K562 (cell line): ENCODE measurements around the gene FAM174B. TPM values are rescaled to one million over a fixed set of nuclear protein-coding genes. Genes with fewer than 3 reads are reported as not detected.

Experiments used
- CBFA2T3 ChIP-seq: fragments of 450-650 bp; IDR thresholded peaks from 2 replicates; pipeline ENCODE4 v1.6.1; 2017
- EGR1 ChIP-seq: fragments of 450-650 bp; conservative IDR thresholded peaks from 2 replicates; pipeline ENCODE4 v1.6.1; 2017; ENCODE audit warnings: mild to moderate bottlenecking
- EWSR1 ChIP-seq: fragments of 450-650 bp; IDR thresholded peaks from 2 replicates; pipeline ENCODE4 v1.6.1; 2018; ENCODE audit warnings: borderline replicate concordance, mild to moderate bottlenecking, low read depth, moderate library complexity; ENCODE audit not compliant: partially characterized antibody
- KDM1A ChIP-seq, 2 experiments: fragments of 450-650 bp; IDR thresholded peaks; 2 replicates each; pipeline ENCODE4 v1.6.1; 2016; ENCODE audit warnings: mild to moderate bottlenecking in 2 of 2
- SMAD3 ChIP-seq: fragments of 450-650 bp; formaldehyde crosslinking; conservative IDR thresholded peaks from 2 replicates; pipeline ENCODE4 v1.4.0; 2020; ENCODE audit warnings: mild to moderate bottlenecking
- WHSC1 ChIP-seq: IDR thresholded peaks from one replicate; pipeline ENCODE4 v1.6.1; 2012; ENCODE audit warnings: low read length, control low read depth, inconsistent platforms
- ZNF134 ChIP-seq: fragments of 250-450 bp; sonication (Bioruptor Pico); conservative IDR thresholded peaks from 2 replicates; pipeline ENCODE4 v1.4.0; 2020
- ZNF76 ChIP-seq: fragments of 250-450 bp; sonication (Bioruptor Pico); IDR thresholded peaks from 2 replicates; pipeline ENCODE4 v1.4.0; 2020; ENCODE audit warnings: mild to moderate bottlenecking, moderate library complexity, borderline replicate concordance
- polyA plus RNA-seq, 8 experiments: library from polyadenylated mRNA; depleted of rRNA in 4 of 8; stranded (reverse) in 5 of 8; unstranded in 3 of 8; fragments of >200 nt; fragmentation: Nextera tagmentation in 2 of 8; fragmentation: Illumina TruSeq in 1 of 8; extraction: Ambion mirVana in 2 of 8; extraction: Trizol in 1 of 8; gene quantifications; 2 replicates each; pipeline versions ENCODE4 v1.2.1 to v1.2.3, GENCODE V29; 2011 to 2014; ENCODE audit warnings: inconsistent platforms in 1 of 8, missing spikeins in 1 of 8
- total RNA-seq, 7 experiments: library from RNA; depleted of rRNA in 6 of 7; stranded (reverse); fragments of >200 nt in 6 of 7; fragmentation: Illumina TruSeq in 2 of 7; extraction: Trizol in 2 of 7; gene quantifications; 2 replicates each; pipeline versions ENCODE4 v1.2.1 to v1.2.3, GENCODE V29; 2011 to 2021; ENCODE audit warnings: low replicate concordance in 1 of 7

Gene FAM174B
- total and polyA plus RNA-seq, 9 of the 15 experiments (the other 6 are each of a cell fraction or from before 2014, with no cell fraction given), result 0.39 to 2.7 (median 1.9) TPM; not detected in 1

GRCh38 chr15:92619145-92620101 is 36.2 kb downstream of the FAM174B start (continued):
- TF ChIP-seq EWSR1 (no peak), CBFA2T3 (no peak), ZNF134 (CRISPR knock-in tag) (no peak), SMAD3 (CRISPR knock-in tag) (no peak), EGR1 (no peak), WHSC1 (no peak), ZNF76 (CRISPR knock-in tag) (no peak), KDM1A (IDR thresholded peaks at IDR 0.05) (peak; percentile 25 to 43; a peak in 1 of 4 replicates)
